HT-29 (cell line): ENCODE data around the gene AP5M1. TPM values are rescaled to one million over a fixed set of nuclear protein-coding genes. Genes with fewer than 3 reads are reported as not detected.
"Not testable (repeated sequence)": the region's sequence is repeated elsewhere in the genome, so short reads cannot be mapped to it uniquely, and the experiment has no call there.

Experiments used
- DNase-seq: peaks from one replicate; pipeline ENCODE4 v3.0.0-alpha.2; 2015; ENCODE audit warnings: low spot score
- total RNA-seq: library from RNA; depleted of rRNA; stranded (reverse); fragments of >200 nt; shearing (Covaris generic); gene quantifications from 2 replicates; pipeline ENCODE4 v1.2.3, GENCODE V29; 2014

Gene AP5M1
- total RNA-seq, 1 experiment from 2014 or later: 13.2 TPM

GRCh38 chr14:57290751-57291150, 22.0 kb downstream of the AP5M1 start:
- DNase-seq: no peak

GRCh38 chr14:57291692-57292647, 23.2 kb downstream of the AP5M1 start:
- no peak for DNase-seq

DNA sequence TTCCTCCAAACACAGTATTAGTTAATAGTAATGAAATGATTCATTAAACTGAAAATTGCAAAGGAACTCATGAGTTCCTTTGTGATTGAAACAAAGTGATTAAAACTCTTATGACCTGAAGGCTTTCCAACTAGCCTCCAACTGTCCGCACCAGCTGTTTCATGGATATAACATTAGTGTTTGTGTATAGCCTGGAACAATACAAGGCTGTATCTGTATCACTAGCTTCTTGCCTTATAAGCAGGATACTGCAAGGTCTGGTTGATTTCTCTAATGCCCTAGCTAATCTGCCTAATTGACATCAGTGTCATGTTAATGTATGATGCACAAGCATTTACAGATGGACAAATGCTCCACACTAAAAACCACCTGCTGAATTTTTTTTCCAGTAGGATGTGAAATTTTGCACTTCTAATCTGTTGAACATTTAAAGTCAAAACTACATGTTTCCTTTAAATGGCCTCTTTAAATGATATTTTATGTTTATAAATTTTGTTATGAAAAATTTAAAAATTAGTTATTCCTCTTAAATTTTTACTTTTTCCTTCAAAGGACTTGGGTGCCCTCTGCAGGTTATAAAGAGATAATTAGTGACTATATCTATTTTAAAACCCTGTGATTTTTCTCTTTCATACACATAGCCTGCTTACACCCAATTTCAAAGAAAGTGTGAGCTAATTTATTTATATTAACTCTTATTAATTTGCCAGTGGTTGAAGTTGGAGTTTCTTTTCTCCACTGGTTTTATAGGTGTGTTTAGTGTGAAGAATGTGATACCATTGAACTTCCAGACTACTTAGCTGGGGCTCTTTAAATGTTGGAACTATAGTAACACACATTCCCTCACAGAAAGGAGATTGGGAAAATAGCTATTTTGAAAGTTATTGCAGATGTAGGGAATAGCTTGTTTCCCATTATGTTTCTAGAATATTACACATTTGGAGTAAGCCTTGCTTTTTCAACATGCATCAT, 25.4 kb downstream of the AP5M1 start:
- no peak for DNase-seq

DNA sequence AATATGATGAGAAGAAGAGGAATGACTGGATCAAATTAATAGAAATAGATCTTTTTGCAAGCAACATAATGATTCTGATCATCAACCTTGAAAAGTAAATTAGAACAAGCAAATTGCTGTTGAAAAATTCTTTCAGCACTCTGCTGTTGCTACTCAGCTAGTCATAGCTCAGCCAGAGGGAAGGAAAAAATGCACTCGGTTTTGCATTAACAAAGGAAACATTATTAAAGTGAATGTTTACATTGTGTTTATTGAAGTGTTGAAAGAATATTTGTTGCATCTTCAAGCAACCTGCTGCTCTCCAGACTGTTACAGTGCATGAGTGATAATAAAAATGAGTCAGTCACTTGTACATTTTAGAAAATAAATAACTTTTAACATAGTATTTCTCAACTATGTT, 26.5 kb downstream of the AP5M1 start:
- no peak for DNase-seq

DNA sequence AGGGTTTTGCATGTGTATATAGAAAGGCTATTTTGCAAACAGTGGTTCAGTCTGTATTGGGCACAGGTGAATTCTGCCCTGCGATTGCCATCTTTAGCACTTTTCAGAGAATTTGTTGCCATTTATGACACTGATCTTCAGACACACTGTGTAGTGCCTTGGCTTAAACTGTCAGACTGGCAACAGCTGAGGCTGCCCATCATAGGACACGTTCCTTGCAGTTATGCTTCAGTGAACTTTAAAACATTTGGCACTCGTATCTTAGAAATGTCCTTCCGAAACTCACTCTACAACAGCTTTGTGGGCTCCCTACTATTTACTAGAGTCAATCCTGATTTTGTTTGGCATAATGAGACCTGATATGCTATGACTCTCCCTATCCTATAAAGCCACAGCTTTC, 29.1 kb downstream of the AP5M1 start:
- DNase-seq: no peak

DNA sequence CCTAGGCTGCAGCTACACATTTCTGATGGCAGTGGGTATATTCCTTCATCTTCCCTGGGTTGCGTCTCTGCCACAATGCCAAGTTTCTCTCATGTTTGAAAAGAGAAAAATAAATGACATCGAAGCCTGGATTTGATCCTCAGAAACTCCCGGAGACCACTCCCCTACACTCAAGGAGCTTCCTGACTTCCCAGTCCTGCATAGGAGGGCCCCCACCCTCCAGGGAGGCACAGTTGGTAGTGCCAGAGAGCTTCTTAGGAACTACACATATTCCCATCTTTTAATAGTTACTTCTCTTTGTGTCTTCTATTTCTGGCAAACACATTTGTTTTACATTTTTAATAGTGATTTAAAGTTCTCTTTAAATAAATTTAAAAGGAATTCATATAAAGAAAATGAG, 30.7 kb downstream of the AP5M1 start:
- DNase-seq: no peak

DNA sequence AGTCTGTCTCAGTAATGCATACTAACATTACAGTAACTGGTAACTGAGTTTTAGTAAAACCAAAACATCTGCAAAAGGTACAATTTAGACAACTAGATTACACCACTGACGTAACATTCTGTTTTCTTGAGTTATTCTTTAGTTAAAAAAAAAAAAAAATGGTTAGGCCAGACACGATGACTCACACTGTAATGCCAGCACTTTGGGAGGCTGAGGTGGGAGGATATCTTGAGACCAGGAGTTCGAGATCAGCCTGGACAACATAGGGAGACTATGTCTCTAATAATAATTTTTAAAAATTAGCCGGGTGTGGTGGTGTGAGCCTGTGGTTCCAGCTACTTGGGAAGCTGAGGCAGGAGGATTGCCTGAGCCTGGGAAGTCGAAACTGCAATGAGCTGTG, 34.1 kb downstream of the AP5M1 start:
- DNase-seq: no peak

DNA sequence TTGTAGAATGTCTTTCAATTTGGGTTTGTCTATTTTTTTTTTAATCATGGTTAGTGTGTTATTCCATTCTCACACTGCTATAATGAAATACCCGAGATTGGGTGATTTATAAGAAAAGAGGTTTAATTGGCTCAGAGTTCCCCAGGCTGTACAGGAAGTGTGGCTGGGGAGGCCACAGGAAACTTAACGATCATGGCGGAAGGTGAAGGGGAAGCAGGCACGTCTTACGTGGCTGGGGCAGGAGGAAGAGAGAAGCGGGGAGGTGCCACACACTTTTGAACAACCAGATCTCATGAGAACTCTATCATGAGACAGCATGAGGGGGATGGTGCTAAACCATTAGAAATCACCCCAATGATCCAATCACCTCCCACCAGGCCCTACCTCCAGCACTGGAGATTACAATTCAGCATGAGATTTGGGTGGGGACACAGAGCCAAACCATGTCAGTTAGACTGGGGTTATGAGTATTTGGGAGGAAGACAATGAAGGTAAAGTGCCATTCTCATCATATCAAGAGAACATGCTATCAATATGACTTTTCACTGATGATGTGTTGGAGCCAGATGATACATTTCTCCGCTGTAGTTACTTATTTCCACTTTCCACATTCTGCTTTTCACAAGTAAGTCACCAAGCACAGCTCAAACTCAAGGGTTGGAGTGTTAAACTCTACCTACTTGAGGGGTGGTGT, 45.8 kb downstream of the AP5M1 start:
- no peak for DNase-seq

GRCh38 chr14:57317248-57317833, 48.6 kb downstream of the AP5M1 start:
- peak; percentile 78 for DNase-seq

- no peak for DNase-seq
Measured at GRCh38 chr14:57319636-57320192, 50.9 kb downstream of the AP5M1 start.

- no peak for DNase-seq
Measured at GRCh38 chr14:57323721-57324120, 55.0 kb downstream of the AP5M1 start.

DNA sequence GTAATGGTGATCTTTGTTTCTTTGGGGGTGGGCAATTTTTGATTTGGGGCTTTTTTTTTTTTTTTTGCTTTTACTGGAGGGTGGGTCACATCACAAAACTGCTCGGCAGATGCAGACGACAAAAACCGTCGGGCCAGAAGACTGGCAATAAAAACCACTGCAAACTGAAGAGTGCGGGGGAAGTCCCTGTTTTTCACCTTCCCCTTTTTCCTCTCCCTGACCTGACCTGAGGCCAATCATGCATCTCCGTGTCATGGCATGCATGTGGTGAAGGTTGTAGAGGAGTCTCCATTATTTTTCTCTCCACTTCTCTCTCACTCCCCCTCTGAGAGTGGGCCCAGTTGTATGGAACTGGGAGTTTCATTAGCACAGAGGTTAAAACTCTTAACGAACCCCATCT, 57.5 kb downstream of the AP5M1 start:
- DNase-seq: no peak

GRCh38 chr14:57329833-57330232, 61.1 kb downstream of the AP5M1 start:
- no peak for DNase-seq

- DNase-seq: not testable (repeated sequence)
Measured at GRCh38 chr14:57332475-57332874, 63.7 kb downstream of the AP5M1 start.

DNA sequence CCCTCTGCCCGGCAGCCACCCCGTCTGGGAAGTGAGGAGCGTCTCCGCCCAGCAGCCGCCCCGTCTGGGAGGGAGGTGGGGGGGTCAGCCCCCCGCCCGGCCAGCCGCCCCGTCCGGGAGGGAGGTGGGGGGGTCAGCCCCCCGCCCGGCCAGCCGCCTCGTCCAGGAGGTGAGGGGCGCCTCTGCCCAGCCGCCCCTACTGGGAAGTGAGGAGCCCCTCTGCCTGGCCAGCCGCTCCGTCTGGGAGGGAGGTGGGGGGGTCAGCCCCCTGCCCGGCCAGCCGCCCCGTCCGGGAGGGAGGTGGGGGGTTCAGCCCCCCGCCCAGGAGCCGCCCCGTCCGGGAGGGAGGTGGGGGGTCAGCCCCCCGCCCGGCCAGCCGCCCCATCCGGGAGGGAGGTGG, 65.0 kb downstream of the AP5M1 start:
- not testable (repeated sequence) for DNase-seq

GRCh38 chr14:57343545-57344297, 75.0 kb downstream of the AP5M1 start:
- not testable (repeated sequence) for DNase-seq

GRCh38 chr14:57345106-57345505, 76.3 kb downstream of the AP5M1 start:
- no peak for DNase-seq

DNA sequence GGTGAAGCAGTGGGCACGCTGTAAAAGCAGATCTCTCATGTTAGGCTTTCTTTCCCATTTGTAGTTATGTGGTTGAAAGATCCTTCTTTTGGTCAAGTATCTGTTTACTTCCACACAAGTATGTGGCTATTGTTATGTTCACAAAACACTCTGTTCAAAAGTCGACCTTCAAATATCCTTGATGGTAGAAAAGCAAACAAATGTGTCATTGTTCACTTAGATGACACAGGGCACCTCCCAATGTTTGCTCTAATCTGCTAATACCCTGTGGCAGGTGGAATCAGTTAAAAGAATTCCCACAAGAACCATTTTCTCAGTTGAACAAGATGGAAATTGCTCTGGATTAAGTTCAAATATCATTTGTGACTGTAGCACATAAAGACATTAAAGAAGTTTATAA, 78.0 kb downstream of the AP5M1 start:
- no peak for DNase-seq
